ENCODE results near the gene PRKCG.

DNA sequence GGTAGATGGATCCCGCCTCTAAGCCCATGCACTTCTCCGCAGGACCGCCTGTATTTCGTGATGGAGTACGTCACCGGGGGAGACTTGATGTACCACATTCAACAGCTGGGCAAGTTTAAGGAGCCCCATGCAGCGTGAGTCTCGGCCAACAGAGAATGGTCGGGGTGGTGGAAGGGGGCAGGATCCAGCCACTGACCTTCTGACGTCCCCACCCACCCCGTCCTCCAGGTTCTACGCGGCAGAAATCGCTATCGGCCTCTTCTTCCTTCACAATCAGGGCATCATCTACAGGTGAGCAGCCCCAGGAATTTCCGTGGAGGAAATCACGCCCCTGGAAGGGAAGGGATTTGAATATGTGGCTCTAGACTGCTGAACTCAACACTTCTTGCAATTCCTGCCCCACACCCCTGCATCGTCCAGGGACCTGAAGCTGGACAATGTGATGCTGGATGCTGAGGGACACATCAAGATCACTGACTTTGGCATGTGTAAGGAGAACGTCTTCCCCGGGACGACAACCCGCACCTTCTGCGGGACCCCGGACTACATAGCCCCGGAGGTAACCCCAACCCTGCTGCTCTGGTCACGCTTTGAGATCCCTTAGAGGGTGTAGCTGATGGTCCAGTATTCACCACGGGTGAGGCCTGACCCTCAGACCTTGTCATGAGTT, 18.3 kb downstream of the PRKCG start:
- TF ChIP-seq CTCF (IDR thresholded peaks at IDR 0.05) (no peak), POLR2A (IDR thresholded peaks at IDR 0.05) (no peak)

Measured in body of pancreas (tissue), 4 donors.